GM12891 (cell line): ENCODE measurements around the gene DPP10.

ENCODE experiments used
- PAX5 ChIP-seq: IDR thresholded peaks from 2 replicates; pipeline ENCODE4 v1.6.1; 2011; ENCODE audit warnings: low read length, moderate library complexity, mild to moderate bottlenecking; ENCODE audit not compliant: insufficient read depth, severe bottlenecking
- POLR2A ChIP-seq: IDR thresholded peaks from 2 replicates; pipeline ENCODE4 v1.6.1; 2011; ENCODE audit warnings: low read depth, low read length, control low read depth
- POLR2AphosphoS5 ChIP-seq: IDR thresholded peaks from 2 replicates; pipeline ENCODE4 v1.6.1; 2011; ENCODE audit warnings: low read depth, low read length, control low read depth
- TAF1 ChIP-seq: IDR thresholded peaks from 2 replicates; pipeline ENCODE4 v1.6.1; 2011; ENCODE audit warnings: low read depth, low read length, control low read depth

DNA sequence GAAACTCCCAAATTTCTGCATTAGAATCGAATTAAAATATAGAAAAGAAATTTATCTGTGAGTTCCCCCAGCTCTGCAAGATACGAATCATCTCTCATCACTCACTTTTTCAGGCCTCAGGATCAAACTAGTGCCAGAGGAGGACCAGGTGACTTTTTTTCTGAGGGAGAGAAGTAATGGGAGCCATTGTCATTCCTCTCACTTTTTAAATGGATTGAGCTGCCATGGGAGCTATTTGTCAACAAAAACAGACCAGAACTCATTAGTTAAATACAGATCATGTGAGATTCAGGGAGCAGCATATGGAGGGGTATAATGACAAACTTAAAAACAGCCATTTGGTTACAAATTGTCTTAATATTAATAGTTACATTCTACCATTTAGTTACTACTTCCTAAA lies 594.4 kb downstream of the DPP10 start:
- TF ChIP-seq POLR2AphosphoS5 (no peak), TAF1 (no peak), POLR2A (no peak), PAX5 (no peak)
